Esophagus muscularis mucosa (tissue), 4 donors: ENCODE results near the gene TMEM209. TPM values are rescaled to one million over a fixed set of nuclear protein-coding genes. Genes with fewer than 3 reads are reported as not detected.

Experiments
- DNase-seq: peaks from one replicate; pipeline ENCODE4 v3.0.0-alpha.2; 2017; ENCODE audit errors: extremely low spot score
- H3K27ac ChIP-seq, 4 donors: fragments of 200-600 bp; sonication (generic); replicated peaks in 1 of 4; 1 replicate in 3 of 4; 2 replicates in 1 of 4; pipeline ENCODE4 v1.5.1; 2016 to 2019; ENCODE audit warnings: mild to moderate bottlenecking in 1 of 4
- H3K27me3 ChIP-seq, 4 donors: fragments of 200-600 bp; sonication (generic); one replicate each; pipeline versions ENCODE4 v1.5.1 to v1.6.0; 2016 to 2019
- H3K36me3 ChIP-seq, 4 donors: fragments of 200-600 bp; sonication (generic); one replicate each; pipeline ENCODE4 v1.5.1; 2016 to 2019
- H3K4me1 ChIP-seq, 4 donors: fragments of 200-600 bp; sonication (generic); one replicate each; pipeline ENCODE4 v1.5.1; 2016 to 2019
- H3K4me3 ChIP-seq, 4 donors: fragments of 200-600 bp; sonication (generic); 1 replicate in 2 of 4; 2 replicates in 2 of 4; pipeline ENCODE4 v1.5.1; 2016 to 2019; ENCODE audit warnings: mild to moderate bottlenecking in 4 of 4, moderate library complexity in 1 of 4
- H3K9me3 ChIP-seq, 4 donors: fragments of 200-600 bp; sonication (generic); 1 replicate in 3 of 4; 2 replicates in 1 of 4; pipeline ENCODE4 v1.5.1; 2016 to 2019
- EP300 ChIP-seq: sonication (generic); formaldehyde crosslinking; IDR thresholded peaks from one replicate; pipeline ENCODE4 v1.6.1; 2017; ENCODE audit warnings: antibody characterized with exemption
- POLR2A ChIP-seq: fragments of 450-650 bp; IDR thresholded peaks from one replicate; pipeline ENCODE4 v1.6.1; 2017; ENCODE audit warnings: antibody characterized with exemption, moderate library complexity, mild to moderate bottlenecking, low read depth
- POLR2AphosphoS5 ChIP-seq, 2 donors: sonication (generic); formaldehyde crosslinking; IDR thresholded peaks; one replicate each; pipeline ENCODE4 v1.6.1; 2017; ENCODE audit warnings: antibody characterized with exemption in 2 of 2
- WGBS: methylation state at CpG from one replicate; pipeline ENCODE4 v1.1.5; 2018; 5-methylcytosine and 5-hydroxymethylcytosine counted together
- intact Hi-C: fragments of 100-400 bp; cut with DNase I; formaldehyde crosslinking; loops from one replicate; pipeline ENCODE4 v1.15.1; 2023
- total RNA-seq, 4 donors: library from RNA; depleted of rRNA; stranded (reverse); fragments of >200 nt; gene quantifications; one replicate each; pipeline versions ENCODE4 v1.1.0 to v1.2.1, GENCODE V29; 2016
- TF ChIP-seq, protein P1 (sequence below), 3 experiments: fragments of 200-600 bp in 2 of 3; fragments of 450-650 bp in 1 of 3; sonication (generic) in 2 of 3; IDR thresholded peaks; one replicate each; pipeline ENCODE4 v1.5.1; 2017 to 2019; ENCODE audit warnings: antibody characterized with exemption in 3 of 3, mild to moderate bottlenecking in 2 of 3, moderate library complexity in 1 of 3

TMEM209 gene
- total RNA-seq, 4 donors from 2014 or later, result 6.8 to 8.7 (median 8.0) TPM

DNA sequence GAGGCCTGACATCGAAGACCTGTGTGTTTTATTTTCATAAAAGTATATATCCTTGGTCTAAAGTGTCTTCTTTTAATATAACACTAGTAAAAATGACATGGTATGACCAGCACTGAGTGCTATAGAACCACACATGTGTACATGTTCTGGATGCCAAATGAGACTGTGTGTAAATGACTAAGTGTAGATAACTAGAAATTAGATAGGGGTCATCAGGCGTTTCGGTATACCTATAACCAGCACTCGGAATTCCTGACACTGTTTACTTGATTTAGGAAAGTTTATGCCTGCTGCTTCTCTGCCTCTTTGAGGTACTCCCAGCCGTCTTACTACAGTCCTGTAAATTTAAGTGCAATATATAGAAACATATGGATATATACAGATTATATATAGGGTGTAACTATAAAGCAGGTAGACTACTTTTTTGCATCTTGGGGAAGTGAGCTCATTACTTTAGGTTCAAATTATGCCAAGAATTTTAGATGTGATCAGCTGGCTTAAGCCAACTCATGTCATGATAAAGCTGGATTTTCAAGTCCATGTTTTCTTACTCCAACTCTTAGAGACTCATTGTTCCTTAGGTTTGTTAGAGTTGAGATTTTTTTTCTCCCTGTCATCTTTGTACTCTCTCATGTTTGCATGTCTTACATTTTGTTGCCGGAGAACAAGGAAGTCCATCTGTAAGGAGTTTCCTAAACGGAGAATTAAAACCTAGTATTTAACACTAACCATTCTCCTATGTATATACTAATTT is 72.0 kb downstream of the TMEM209 start:
- H3K27ac ChIP-seq, result no peak overlapping the region
- no peak overlapping the region for H3K4me3 ChIP-seq
- H3K4me1 ChIP-seq, result peaks cover 0 to 3% (median 3%) of the 10 kb centered on the region in 4 donors
- no peaks in the 10 kb centered on the region for H3K9me3 ChIP-seq
- no peak for TF ChIP-seq POLR2A
- no peak for TF ChIP-seq EP300
- TF ChIP-seq, protein P1, sequence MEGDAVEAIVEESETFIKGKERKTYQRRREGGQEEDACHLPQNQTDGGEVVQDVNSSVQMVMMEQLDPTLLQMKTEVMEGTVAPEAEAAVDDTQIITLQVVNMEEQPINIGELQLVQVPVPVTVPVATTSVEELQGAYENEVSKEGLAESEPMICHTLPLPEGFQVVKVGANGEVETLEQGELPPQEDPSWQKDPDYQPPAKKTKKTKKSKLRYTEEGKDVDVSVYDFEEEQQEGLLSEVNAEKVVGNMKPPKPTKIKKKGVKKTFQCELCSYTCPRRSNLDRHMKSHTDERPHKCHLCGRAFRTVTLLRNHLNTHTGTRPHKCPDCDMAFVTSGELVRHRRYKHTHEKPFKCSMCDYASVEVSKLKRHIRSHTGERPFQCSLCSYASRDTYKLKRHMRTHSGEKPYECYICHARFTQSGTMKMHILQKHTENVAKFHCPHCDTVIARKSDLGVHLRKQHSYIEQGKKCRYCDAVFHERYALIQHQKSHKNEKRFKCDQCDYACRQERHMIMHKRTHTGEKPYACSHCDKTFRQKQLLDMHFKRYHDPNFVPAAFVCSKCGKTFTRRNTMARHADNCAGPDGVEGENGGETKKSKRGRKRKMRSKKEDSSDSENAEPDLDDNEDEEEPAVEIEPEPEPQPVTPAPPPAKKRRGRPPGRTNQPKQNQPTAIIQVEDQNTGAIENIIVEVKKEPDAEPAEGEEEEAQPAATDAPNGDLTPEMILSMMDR (IDR thresholded peaks at IDR 0.05), result no peak
- TF ChIP-seq POLR2AphosphoS5 (IDR thresholded peaks at IDR 0.05), result no peak
- H3K36me3 ChIP-seq, result peaks cover 12 to 83% (median 73%) of the 10 kb centered on the region in 4 donors
- H3K27me3 ChIP-seq, result no peaks in the 10 kb centered on the region
- intact Hi-C loops, result no loop called here
- 86% methylated on average over 7 of the region's 7 CpGs for WGBS
- DNase-seq, result no peak

- Histone ChIP-seq H3K27me3 (no peaks in the 10 kb centered on the region), H3K4me3 (no peak overlapping the region), H3K27ac (no peak overlapping the region), H3K4me1 (peaks cover 0 to 13% (median 13%) of the 10 kb centered on the region in 4 donors), H3K36me3 (peaks cover 12 to 75% (median 66%) of the 10 kb centered on the region in 4 donors), H3K9me3 (no peaks in the 10 kb centered on the region)
- TF ChIP-seq, protein P1 (IDR thresholded peaks at IDR 0.05), result no peak
- intact Hi-C loops, result no loop called here
- no peak for DNase-seq
- WGBS, result 96% methylated on average over 12 of the region's 12 CpGs
Observed at GRCh38 chr7:130131964-130132875, 73.0 kb downstream of the TMEM209 start.

- Histone ChIP-seq H3K27me3 (no peaks in the 10 kb centered on the region), H3K9me3 (no peaks in the 10 kb centered on the region), H3K27ac (no peak overlapping the region), H3K36me3 (peaks cover 15 to 77% (median 70%) of the 10 kb centered on the region in 4 donors), H3K4me1 (peaks cover 0 to 20% (median 19%) of the 10 kb centered on the region in 4 donors), H3K4me3 (no peak overlapping the region)
- no peak for DNase-seq
- WGBS, result 96% methylated on average over 6 of the region's 6 CpGs
- TF ChIP-seq, protein P1 (IDR thresholded peaks at IDR 0.05), result no peak
- TF ChIP-seq POLR2AphosphoS5 (IDR thresholded peaks at IDR 0.05) (no peak), POLR2A (no peak), EP300 (no peak)
- intact Hi-C loops, result no loop called here
Observed at GRCh38 chr7:130131191-130131834, 73.9 kb downstream of the TMEM209 start.

GRCh38 chr7:130129011-130129411 is 76.2 kb downstream of the TMEM209 start:
- peaks cover 0 to 20% (median 19%) of the 10 kb centered on the region in 4 donors for H3K4me1 ChIP-seq
- intact Hi-C loops, result no loop called here
- no peaks in the 10 kb centered on the region for H3K9me3 ChIP-seq
- no peak for TF ChIP-seq EP300
- no peak for TF ChIP-seq POLR2AphosphoS5 (IDR thresholded peaks at IDR 0.05)
- TF ChIP-seq, protein P1 (IDR thresholded peaks at IDR 0.05), result no peak
- no peaks in the 10 kb centered on the region for H3K27me3 ChIP-seq
- no peak for DNase-seq
- H3K36me3 ChIP-seq, result peaks cover 29 to 81% (median 73%) of the 10 kb centered on the region in 4 donors
- no peak overlapping the region for H3K4me3 ChIP-seq
- no peak overlapping the region for H3K27ac ChIP-seq
- WGBS, result 85% methylated on average over 4 of the region's 4 CpGs
